ENCODE data around the gene PLCG2.

Gene PLCG2

DNA sequence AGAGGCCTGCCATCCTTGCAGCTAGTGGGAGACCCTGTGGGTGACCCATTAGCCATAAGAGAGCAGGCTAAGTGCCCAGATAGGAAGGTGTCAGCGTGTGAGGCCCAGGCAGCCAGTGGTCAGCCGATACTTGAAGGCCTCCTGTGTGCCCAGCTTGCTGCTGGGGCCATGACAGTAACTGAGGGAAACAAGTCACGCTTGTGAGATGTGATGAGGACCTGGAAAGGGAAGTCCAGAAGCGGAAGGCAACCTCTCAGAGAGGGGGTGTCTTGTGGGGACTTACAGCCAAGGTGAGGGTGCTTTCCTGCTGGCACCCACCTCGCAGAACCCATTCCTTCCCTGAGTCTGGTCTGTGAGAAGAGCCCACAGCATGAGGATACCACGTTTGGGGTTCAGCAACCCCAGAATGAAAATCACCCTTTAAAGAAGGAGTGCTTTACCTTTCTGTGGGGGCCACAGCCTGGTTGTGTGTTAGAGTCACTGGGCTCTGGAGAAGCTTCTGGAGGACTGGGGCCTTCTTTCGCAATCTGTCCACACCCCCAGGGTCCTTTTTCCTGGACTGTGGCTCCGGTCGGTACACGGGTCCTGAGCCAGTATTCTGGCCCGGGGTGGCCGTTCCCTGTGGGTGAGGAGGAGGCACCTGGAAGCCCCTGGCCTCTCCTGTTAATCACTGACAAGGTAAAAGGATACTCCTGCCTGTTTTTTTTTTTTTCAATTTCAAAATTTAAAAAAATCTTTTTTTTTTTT lies 53.9 kb downstream of the PLCG2 start:
- Mint-ChIP-seq H3K4me1 (peaks cover 56% of the 10 kb centered on the region), H3K4me3 (no peak overlapping the region), H3K9me3 (no peaks in the 10 kb centered on the region)

DNA sequence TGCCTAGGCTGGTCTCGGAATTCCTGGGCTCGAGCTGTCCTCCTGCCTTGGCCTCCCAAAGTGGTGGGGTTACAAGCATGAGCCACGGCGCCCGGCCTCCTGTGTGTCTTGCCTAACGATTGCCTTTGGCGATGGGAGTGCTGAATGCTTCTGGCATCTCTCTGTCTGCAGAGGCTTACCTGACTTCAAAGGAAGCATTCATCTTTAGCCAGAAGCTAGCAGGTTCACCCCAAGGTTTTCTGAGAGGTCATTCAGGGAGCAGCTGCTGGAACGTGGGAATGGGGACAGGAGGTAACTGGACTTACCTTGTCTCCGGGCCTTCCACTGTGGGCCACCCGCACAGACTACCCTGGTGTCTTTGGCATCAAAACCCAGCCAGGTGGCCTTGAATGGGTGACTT lies 54.7 kb downstream of the PLCG2 start:
- H3K27ac Mint-ChIP-seq: peak overlapping the region; percentile 20
- H3K4me1 Mint-ChIP-seq: peaks cover 56% of the 10 kb centered on the region
- no peak overlapping the region for H3K4me3 Mint-ChIP-seq
- peaks cover 6% of the 10 kb centered on the region for H3K36me3 Mint-ChIP-seq
- DNase-seq (ENCODE audit: low spot score in 2 of 2) (no peak), ATAC-seq (no peak)
- no peaks in the 10 kb centered on the region for H3K9me3 Mint-ChIP-seq

More for the DNA sequence above, 53.9 kb downstream of the PLCG2 start:
- Mint-ChIP-seq H3K36me3 (peaks cover 6% of the 10 kb centered on the region), H3K27ac (no peak overlapping the region)
- ATAC-seq: no peak
- DNase-seq (ENCODE audit: low spot score in 2 of 2): no peak

DNA sequence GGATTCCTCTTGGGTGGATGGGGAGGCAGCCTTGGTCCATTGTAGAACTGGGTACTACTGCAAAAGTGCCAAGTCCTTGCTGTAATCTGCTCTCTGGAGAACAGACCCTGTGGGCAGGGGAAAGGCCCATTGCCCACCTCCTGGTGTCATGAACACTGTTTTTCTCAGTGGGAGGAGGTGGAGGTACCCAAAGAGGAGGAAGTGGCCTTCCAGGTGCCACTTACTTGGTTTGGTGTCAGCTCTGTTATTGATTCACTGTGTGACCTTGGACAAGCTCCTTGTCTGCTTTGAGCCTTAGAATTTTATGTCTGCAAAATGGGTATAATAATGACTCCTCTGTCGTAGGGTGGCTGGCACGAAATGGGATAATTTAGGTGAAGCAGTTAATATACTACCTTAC lies 55.8 kb downstream of the PLCG2 start:
- Mint-ChIP-seq H3K36me3 (peaks cover 6% of the 10 kb centered on the region), H3K4me3 (no peak overlapping the region), H3K4me1 (peaks cover 51% of the 10 kb centered on the region), H3K27ac (no peak overlapping the region), H3K9me3 (no peaks in the 10 kb centered on the region)
- no peak for DNase-seq (ENCODE audit: low spot score in 2 of 2)
- ATAC-seq: no peak

DNA sequence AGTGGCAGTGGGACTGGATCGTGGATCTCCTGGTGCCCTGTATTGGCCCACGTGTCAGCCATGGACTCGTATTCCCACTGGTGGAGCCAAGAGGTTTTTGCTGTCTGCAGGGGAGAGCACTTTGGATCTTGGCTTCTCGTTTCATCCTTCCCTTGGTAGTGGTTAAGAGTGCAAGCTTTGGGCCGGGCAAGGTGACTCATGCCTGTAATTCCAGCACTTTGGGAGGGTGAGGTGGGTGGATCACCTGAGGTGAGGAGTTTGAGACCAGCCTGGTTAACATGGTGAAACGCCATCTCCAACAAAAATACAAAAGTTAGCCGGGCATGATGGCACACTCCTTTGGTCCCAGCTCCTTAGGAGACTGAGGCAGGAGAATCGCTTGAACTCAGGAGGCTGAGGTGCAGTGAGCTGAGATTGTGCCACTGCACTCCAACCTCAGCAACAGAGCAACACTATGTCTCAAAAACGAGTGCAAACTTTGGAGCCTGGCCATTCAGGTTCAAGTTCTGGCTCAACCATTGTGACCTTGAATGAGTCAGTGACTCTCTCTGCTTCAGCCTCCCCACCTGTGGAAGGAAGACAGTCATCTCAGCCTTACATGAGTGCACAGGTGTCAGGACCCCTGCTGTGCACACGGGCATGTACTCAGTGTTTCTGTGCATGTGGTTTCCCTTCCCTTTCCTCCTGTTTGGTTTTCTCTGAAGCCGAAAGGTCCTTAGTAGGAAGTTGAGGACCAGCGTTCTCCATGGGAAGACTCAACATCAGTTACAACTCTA lies 57.4 kb downstream of the PLCG2 start:
- no peak for DNase-seq (ENCODE audit: low spot score in 2 of 2)
- Mint-ChIP-seq H3K9me3 (no peaks in the 10 kb centered on the region), H3K27ac (peak overlapping the region; percentile 56), H3K4me3 (peak overlapping the region; percentile 7), H3K4me1 (peaks cover 46% of the 10 kb centered on the region), H3K36me3 (peaks cover 6% of the 10 kb centered on the region)
- ATAC-seq: peak; percentile 62

DNA sequence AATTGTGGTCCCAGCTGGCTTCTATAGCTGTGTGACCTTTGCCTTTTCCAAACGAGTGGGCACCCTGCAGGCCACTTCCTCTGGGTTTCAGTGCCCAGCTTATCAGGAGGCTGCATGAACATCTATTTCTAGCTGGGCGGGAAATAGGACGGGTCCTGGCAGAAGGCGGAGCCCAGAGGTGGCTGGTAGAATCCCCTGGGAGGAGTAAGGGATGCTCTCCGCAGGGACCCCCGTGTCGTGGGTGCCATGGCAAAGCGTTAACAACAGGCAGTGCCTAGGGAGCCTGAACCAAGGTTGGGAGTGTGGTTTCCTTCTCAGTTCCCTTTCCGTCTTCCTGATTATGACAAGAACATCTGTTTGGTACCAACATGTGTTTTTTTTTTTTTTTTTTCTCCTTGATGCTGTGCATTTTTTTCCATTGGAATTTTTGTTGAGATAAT lies 58.2 kb downstream of the PLCG2 start:
- H3K27ac Mint-ChIP-seq: no peak overlapping the region
- peaks cover 6% of the 10 kb centered on the region for H3K36me3 Mint-ChIP-seq
- H3K4me1 Mint-ChIP-seq: peaks cover 46% of the 10 kb centered on the region

DNA sequence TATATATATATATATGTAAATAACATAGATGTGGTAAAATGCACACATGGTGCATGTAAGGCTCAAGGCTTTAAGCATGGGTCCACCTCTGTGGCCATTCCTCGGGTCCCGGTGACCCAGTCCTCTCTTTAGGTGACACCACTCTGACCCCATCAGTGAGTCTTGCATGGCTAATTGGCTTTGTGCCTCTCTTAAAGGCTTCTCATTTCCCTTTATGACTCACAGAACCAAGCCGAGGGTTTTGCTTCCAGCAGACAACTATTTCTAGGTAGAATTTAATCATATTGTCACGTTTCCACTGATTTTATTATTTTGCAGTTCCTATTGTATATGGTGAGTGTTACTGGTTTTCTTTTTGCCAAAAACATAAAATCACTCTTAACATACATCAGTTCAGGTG lies 59.7 kb downstream of the PLCG2 start:
- DNase-seq (ENCODE audit: low spot score in 2 of 2) (no peak), ATAC-seq (peak; percentile 64)
- Mint-ChIP-seq H3K27ac (no peak overlapping the region), H3K36me3 (peaks cover 6% of the 10 kb centered on the region), H3K4me1 (peaks cover 51% of the 10 kb centered on the region), H3K4me3 (no peak overlapping the region), H3K9me3 (no peaks in the 10 kb centered on the region)

More for the DNA sequence above, 58.2 kb downstream of the PLCG2 start:
- ATAC-seq: no peak
- no peak for DNase-seq (ENCODE audit: low spot score in 2 of 2)
- no peak overlapping the region for H3K4me3 Mint-ChIP-seq
- no peaks in the 10 kb centered on the region for H3K9me3 Mint-ChIP-seq

DNA sequence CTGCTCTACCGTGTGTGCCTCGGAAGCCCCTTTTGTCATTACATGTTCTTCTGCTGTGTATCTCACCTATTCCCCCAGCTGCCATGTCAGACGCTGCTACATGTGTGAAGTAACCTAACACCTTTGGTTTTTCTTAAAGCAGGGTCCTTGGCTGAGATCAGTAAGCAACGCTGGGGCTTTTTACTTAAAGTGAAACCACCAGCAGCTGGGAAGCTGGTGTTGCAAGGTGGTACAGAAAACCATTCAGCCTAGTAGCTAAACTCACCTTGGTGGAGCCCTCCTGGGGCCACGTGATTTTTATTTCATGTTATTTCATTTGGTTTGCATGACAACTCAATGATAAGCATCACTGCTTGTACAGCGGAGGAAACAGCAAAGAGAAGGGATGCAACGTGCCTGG lies 62.6 kb downstream of the PLCG2 start:
- DNase-seq (ENCODE audit: low spot score in 2 of 2) (peak in 1 of 2 donors; percentile 60), ATAC-seq (peak; percentile 79)
- Mint-ChIP-seq H3K27ac (peak overlapping the region; percentile 12), H3K36me3 (no peaks in the 10 kb centered on the region), H3K4me1 (peaks cover 26% of the 10 kb centered on the region), H3K9me3 (no peaks in the 10 kb centered on the region), H3K4me3 (peak overlapping the region; percentile 51)

DNA sequence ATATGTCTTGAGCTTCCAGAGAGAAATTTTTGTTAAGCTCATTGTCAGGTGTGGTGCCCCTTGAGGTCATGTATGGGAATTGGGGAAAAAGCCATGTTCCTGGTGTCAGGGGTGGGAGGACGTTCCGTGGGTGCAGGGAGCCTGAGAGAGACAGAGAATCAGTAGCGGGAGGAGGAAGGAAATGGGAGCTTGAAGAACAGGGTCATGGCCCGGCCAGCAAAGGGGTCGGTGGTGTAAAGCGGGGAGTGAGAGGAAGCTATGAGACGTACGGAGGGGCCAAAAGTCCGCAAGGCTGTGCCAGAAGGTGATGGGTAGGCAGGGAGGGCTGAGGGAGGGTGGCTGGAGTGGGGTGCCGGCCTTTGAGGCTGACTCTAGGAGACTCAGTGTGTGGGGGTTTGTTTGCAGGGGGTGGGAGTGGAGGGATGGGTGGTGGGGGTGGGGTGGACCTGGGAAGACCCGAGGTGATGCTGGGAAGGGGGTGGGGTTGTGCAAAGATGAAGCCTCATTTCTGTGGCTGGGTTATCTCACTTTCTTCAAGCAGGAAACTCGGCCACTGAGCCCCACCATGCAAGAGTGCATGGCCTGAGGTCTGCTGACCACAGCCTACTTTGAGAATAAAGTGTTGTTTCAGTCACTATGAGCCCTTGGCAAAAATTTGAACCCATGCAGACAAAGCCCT lies 63.6 kb downstream of the PLCG2 start:
- DNase-seq (ENCODE audit: low spot score in 2 of 2) (no peak), ATAC-seq (no peak)
- Mint-ChIP-seq H3K4me3 (peak overlapping the region; percentile 51), H3K27ac (peak overlapping the region; percentile 12), H3K4me1 (peaks cover 22% of the 10 kb centered on the region), H3K36me3 (no peaks in the 10 kb centered on the region), H3K9me3 (no peaks in the 10 kb centered on the region)

DNA sequence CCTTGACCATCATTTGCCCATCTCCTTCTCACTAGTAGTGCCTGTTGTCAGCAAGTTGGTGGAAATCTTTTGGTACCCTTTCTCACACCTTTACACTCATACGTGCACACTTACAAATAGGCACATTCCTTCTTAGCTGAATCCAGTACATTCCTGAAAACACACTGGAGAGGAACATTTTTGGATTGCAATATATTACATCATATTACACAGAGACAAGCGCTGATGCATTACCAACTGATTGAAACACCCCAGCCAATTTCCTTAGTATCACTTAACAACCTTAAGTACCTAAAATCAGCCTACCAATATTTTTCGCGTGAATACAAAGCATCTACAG lies 64.1 kb downstream of the PLCG2 start:
- Mint-ChIP-seq H3K9me3 (no peaks in the 10 kb centered on the region), H3K4me1 (peaks cover 22% of the 10 kb centered on the region), H3K4me3 (peak overlapping the region; percentile 27)

DNA sequence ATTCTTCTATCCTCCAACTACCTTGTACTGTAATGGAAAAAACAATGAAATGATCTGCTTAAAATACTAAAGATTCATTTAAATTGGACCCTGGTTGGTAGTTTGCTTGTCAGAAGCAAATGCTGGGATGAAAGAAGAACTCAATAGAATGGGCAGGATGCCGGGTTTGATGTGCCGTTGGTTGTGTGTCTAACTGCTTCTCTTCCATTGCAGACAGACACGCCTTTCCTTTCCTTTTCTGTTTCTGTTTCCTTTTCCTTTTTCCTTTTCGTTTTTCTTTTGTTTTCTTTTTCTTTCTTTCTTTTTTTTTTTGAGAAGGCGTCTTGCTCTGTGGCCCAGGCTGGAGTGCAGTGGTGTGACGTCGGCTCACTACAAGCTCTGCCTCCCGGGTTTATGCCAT lies 64.6 kb downstream of the PLCG2 start:
- Mint-ChIP-seq H3K4me3 (peak overlapping the region; percentile 27), H3K9me3 (no peaks in the 10 kb centered on the region), H3K36me3 (no peaks in the 10 kb centered on the region), H3K4me1 (peaks cover 25% of the 10 kb centered on the region), H3K27ac (no peak overlapping the region)
- ATAC-seq (no peak), DNase-seq (ENCODE audit: low spot score in 2 of 2) (no peak)

More for the DNA sequence above, 64.1 kb downstream of the PLCG2 start:
- no peak for DNase-seq (ENCODE audit: low spot score in 2 of 2)
- no peak overlapping the region for H3K27ac Mint-ChIP-seq
- H3K36me3 Mint-ChIP-seq: no peaks in the 10 kb centered on the region
- no peak for ATAC-seq

DNA sequence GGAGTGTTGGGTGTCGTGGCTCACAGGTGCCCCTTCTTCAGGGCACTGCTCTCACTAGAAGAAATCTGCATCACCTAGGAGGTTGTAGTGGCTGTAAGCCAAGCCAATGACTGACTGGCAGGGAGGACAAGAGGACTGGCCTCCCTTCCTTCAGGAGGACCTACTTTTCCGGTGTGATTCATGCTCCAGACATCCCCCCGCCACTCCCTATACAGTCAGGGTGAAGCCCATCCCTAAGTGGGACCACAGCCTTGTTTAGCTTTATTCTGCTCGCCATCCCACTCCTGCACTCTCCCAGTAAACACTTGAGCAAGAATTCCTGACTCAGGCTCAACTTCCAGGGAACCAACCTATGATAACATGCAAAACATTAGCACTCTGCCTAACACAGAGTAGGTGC lies 67.0 kb downstream of the PLCG2 start:
- H3K27ac Mint-ChIP-seq: no peak overlapping the region
- H3K36me3 Mint-ChIP-seq: no peaks in the 10 kb centered on the region
- peaks cover 29% of the 10 kb centered on the region for H3K4me1 Mint-ChIP-seq
- ATAC-seq: no peak
- DNase-seq (ENCODE audit: low spot score in 2 of 2): no peak
- no peak overlapping the region for H3K4me3 Mint-ChIP-seq
- H3K9me3 Mint-ChIP-seq: no peaks in the 10 kb centered on the region

DNA sequence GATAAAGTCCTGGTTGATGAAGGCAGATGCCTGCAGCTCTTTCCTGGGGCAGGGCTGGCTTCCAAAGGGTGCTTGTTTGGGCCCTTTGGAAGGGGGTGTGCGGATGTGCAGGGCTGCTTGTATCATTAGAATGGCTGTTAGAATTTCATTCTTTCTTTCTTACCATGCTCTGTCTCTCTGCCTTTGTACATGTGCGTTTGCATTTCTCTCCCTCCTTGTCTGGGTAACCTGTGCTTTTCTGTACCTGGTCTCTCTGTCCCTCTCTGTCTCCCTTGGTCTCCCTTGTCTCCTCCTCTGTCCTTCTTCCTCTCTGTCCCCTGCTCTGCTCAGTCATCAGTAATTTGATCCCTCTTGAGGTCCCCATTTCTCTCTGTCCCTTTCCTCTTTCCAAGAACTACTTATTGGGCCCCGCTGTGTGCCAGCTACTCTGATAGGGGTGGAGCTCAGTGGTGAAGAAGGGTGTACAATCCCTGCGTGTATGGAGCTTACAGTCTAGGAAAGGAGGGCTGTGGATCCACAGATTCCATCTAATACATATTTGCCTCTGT lies 69.3 kb downstream of the PLCG2 start:
- peaks cover 20% of the 10 kb centered on the region for H3K4me1 Mint-ChIP-seq
- no peak overlapping the region for H3K27ac Mint-ChIP-seq
- H3K36me3 Mint-ChIP-seq: no peaks in the 10 kb centered on the region
- no peak overlapping the region for H3K4me3 Mint-ChIP-seq
- DNase-seq (ENCODE audit: low spot score in 2 of 2): no peak
- no peaks in the 10 kb centered on the region for H3K9me3 Mint-ChIP-seq
- ATAC-seq: no peak

DNA sequence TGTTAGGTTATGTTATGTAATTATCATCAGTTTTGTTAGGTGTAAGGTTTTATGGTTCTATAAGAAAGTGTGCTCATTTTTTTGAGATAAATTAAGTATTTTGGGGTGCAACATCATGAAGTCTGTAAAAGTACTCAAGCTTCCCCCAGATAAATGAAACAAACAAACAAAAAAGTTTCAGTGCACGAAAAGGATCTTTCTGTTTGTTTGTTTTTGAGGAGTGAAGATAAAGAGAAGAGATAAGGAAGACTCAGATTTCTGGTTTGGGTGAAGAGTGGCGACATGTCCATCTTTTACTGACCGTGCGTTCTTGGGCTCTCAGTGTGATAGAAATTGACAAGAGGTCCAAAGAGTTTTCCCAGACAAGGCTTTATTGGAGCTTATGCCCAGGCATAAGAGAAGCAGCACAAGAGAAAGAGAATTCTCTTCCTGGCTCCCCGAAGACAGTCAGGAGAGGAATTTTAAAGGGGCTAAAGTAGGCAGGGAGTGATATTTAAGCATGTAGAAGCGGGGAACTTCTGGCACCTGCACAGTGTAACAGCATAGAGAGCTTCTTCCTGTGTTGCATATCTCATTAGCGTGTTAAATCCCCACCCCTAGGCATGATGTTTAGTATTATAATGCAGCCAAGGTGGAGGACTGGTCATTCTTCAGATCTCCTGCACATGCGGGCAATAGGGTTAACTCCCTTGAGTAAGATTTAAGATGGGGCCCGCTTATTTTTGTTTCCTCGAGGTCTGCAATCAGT lies 71.3 kb downstream of the PLCG2 start:
- Mint-ChIP-seq H3K9me3 (no peaks in the 10 kb centered on the region), H3K4me1 (peaks cover 20% of the 10 kb centered on the region), H3K4me3 (no peak overlapping the region), H3K36me3 (no peaks in the 10 kb centered on the region), H3K27ac (no peak overlapping the region)
- ATAC-seq (no peak), DNase-seq (ENCODE audit: low spot score in 2 of 2) (no peak)

DNA sequence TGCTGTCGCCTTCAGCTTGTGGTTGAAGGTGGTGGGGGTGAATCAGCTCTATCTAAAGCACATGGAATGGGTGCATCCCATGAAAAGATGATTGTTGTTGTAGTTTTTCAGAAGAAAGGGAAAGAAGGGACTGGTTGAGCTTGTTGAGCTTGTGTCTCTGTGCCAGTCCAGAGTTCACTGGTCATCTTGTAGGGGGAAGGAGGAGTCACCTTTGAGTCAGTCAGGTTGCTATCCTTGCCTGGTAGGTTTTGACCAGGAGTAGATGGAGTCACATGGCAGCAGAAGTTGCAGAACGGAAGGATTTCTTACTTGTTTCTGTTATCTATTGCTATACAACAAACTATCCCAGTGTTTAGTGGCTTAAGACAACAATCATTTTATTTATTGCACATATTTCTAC lies 73.3 kb downstream of the PLCG2 start:
- ATAC-seq: no peak
- H3K36me3 Mint-ChIP-seq: no peaks in the 10 kb centered on the region
- H3K27ac Mint-ChIP-seq: peak overlapping the region; percentile 50
- peaks cover 20% of the 10 kb centered on the region for H3K4me1 Mint-ChIP-seq
- no peak overlapping the region for H3K4me3 Mint-ChIP-seq
- no peak for DNase-seq (ENCODE audit: low spot score in 2 of 2)
- no peaks in the 10 kb centered on the region for H3K9me3 Mint-ChIP-seq
